Measurements from ENCODE around the gene SETD1B.
"Not testable (repeated sequence)": the region's sequence is repeated elsewhere in the genome, so short reads cannot be mapped to it uniquely, and the experiment has no call there.

SETD1B gene

GRCh38 chr12:121860699-121861098, 56.9 kb downstream of the SETD1B start:
- not testable (repeated sequence) for DNase-seq

- DNase-seq = no peak
Observed at GRCh38 chr12:121861636-121862254, 57.9 kb downstream of the SETD1B start.

GRCh38 chr12:121866331-121866730, 62.5 kb downstream of the SETD1B start:
- DNase-seq = no peak

GRCh38 chr12:121869229-121869628, 65.4 kb downstream of the SETD1B start:
- not testable (repeated sequence) for DNase-seq

GRCh38 chr12:121871467-121871866, 67.7 kb downstream of the SETD1B start:
- DNase-seq = no peak

GRCh38 chr12:121872546-121873215, 68.9 kb downstream of the SETD1B start:
- no peak for DNase-seq

GRCh38 chr12:121873216-121873569, 69.4 kb downstream of the SETD1B start:
- DNase-seq = no peak

GRCh38 chr12:121874071-121874470, 70.3 kb downstream of the SETD1B start:
- DNase-seq = no peak

GRCh38 chr12:121875582-121875981, 71.8 kb downstream of the SETD1B start:
- no peak for DNase-seq

- not testable (repeated sequence) for DNase-seq
Observed at GRCh38 chr12:121876080-121876447, 72.3 kb downstream of the SETD1B start.

All from activated T-cell treated with anti-CD3 and anti-CD28 coated beads, Interleukin-2, amount 50 U/mL, for 1 hour (primary cell).